Naive thymus-derived CD4-positive, alpha-beta T cell (primary cell): ENCODE data around the gene ROMO1. TPM values are rescaled to one million over a fixed set of nuclear protein-coding genes. Genes with fewer than 3 reads are reported as not detected.
A peak's percentile ranks its signal among the peaks of the same experiment; 100 is the strongest.
"Not testable (repeated sequence)": the region's sequence is repeated elsewhere in the genome, so short reads cannot be mapped to it uniquely, and the experiment has no call there.

Source experiments
- ATAC-seq: fragments of 150-1000 bp; cut with Tn5 transposase; 2 replicates; pipeline ENCODE4 v1.10.0; 2021; ENCODE audit warnings: mild to moderate bottlenecking, moderate library complexity
- CTCF ChIA-PET: fragments of 350-600 bp; sonication (Branson Sonifier 250); formaldehyde crosslinking; loops from one replicate; lab custom pipeline; 2021; ENCODE audit warnings: antibody characterized with exemption; lab: Charles Lee
- POLR2A ChIA-PET: fragments of 350-600 bp; sonication (Branson Sonifier 250); formaldehyde crosslinking; loops from one replicate; lab custom pipeline; 2021; ENCODE audit warnings: antibody characterized with exemption, inconsistent platforms; lab: Charles Lee
- DNase-seq, 9 donors: peaks; one replicate each; pipeline versions ENCODE4 v3.0.0 to v3.0.0-alpha.2; 2020 to 2022; ENCODE audit warnings: mixed read lengths in 1 of 9
- H3K27ac ChIP-seq: one replicate; pipeline ENCODE4 v1.7.0; 2013; ENCODE audit warnings: mild to moderate bottlenecking, low read depth, low read length, moderate library complexity
- H3K27me3 ChIP-seq, 2 donors: one replicate each; pipeline ENCODE4 v1.7.0; 2013; ENCODE audit warnings: low read length in 2 of 2, mild to moderate bottlenecking in 2 of 2, moderate library complexity in 2 of 2; ENCODE audit not compliant: control insufficient read depth in 2 of 2, insufficient read depth in 2 of 2
- H3K36me3 ChIP-seq, 3 experiments: 1 replicate in 2 of 3; 2 replicates in 1 of 3; pipeline ENCODE4 v1.7.0; 2013; ENCODE audit warnings: low read length in 3 of 3, mild to moderate bottlenecking in 3 of 3, moderate library complexity in 1 of 3; ENCODE audit not compliant: insufficient read depth in 3 of 3, control insufficient read depth in 2 of 3
- H3K4me1 ChIP-seq, 2 donors: one replicate each; pipeline ENCODE4 v1.7.0; 2013; ENCODE audit warnings: low read length in 2 of 2, mild to moderate bottlenecking in 2 of 2, moderate library complexity in 1 of 2; ENCODE audit not compliant: control insufficient read depth in 2 of 2, insufficient read depth in 2 of 2
- H3K4me3 ChIP-seq: 2 replicates; pipeline ENCODE4 v1.7.0; 2013; ENCODE audit warnings: mild to moderate bottlenecking, low read length
- H3K9me3 ChIP-seq, 3 experiments: 1 replicate in 2 of 3; 2 replicates in 1 of 3; pipeline ENCODE4 v1.7.0; 2013; ENCODE audit warnings: low read length in 3 of 3; ENCODE audit not compliant: control insufficient read depth in 2 of 3
- H3K27ac Mint-ChIP-seq, 9 donors: one replicate each; pipeline ENCODE4 v1.8.0; 2020 to 2022; ENCODE audit warnings: mixed read lengths in 9 of 9, mild to moderate bottlenecking in 8 of 9, moderate library complexity in 5 of 9, inconsistent platforms in 2 of 9
- H3K27me3 Mint-ChIP-seq, 5 donors: one replicate each; pipeline ENCODE4 v1.8.0; 2021 to 2022; ENCODE audit warnings: mixed read lengths in 5 of 5, mild to moderate bottlenecking in 1 of 5
- H3K36me3 Mint-ChIP-seq, 5 donors: one replicate each; pipeline ENCODE4 v1.8.0; 2020 to 2022; ENCODE audit warnings: mixed read lengths in 5 of 5, mild to moderate bottlenecking in 3 of 5, inconsistent platforms in 1 of 5
- H3K4me1 Mint-ChIP-seq, 7 donors: one replicate each; pipeline ENCODE4 v1.8.0; 2020 to 2022; ENCODE audit warnings: mixed read lengths in 7 of 7, mild to moderate bottlenecking in 3 of 7, inconsistent platforms in 1 of 7
- H3K4me3 Mint-ChIP-seq, 10 donors: one replicate each; pipeline ENCODE4 v1.8.0; 2020 to 2022; ENCODE audit warnings: mild to moderate bottlenecking in 10 of 10, mixed read lengths in 10 of 10, moderate library complexity in 6 of 10, inconsistent platforms in 2 of 10
- H3K9me3 Mint-ChIP-seq, 11 donors: one replicate each; pipeline ENCODE4 v1.8.0; 2020 to 2022; ENCODE audit warnings: mixed read lengths in 11 of 11, mild to moderate bottlenecking in 4 of 11, inconsistent platforms in 1 of 11, moderate library complexity in 1 of 11
- intact Hi-C, 2 donors: fragments of 100-400 bp; cut with micrococcal nuclease; formaldehyde crosslinking; loops; one replicate each; pipeline ENCODE4 v1.15.1; 2023
- polyA plus RNA-seq, 2 donors: library from polyadenylated mRNA; unstranded; fragments of 300-500 nt; fragmentation: Illumina TruSeq; gene quantifications; one replicate each; pipeline ENCODE4 v1.2.3, GENCODE V29; 2021
- total RNA-seq, 6 experiments: library from RNA in 5 of 6; stranded (reverse) in 5 of 6; gene quantifications; 1 replicate in 5 of 6; 2 replicates in 1 of 6; pipeline ENCODE4 v1.2.3 and lab custom pipeline; 2021 to 2026

The ROMO1 gene
- total and polyA plus RNA-seq, 7 experiments from 2014 or later, result 33.2 to 293 (median 45.6) TPM

GRCh38 chr20:35710884-35711587 lies 11.8 kb downstream of the ROMO1 start:
- H3K4me3 Mint-ChIP-seq, result peak overlapping the region in 9 of 10 donors; percentile 19 to 60 (median 52)
- peaks cover 16 to 29% of the 10 kb centered on the region in 2 donors for H3K4me1 ChIP-seq
- ATAC-seq (no peak), DNase-seq (no peak)
- no peaks in the 10 kb centered on the region for H3K9me3 ChIP-seq
- H3K36me3 Mint-ChIP-seq, result peaks cover 0 to 52% (median 29%) of the 10 kb centered on the region in 5 donors
- H3K9me3 Mint-ChIP-seq, result peaks cover 0 to 2% (median 0%) of the 10 kb centered on the region in 11 donors
- H3K27ac Mint-ChIP-seq, result peak overlapping the region in 8 of 9 donors; percentile 43 to 89 (median 78)
- POLR2A ChIA-PET, result interaction anchor here (0.7 to 2.9 kb wide), 6 partner anchors 9 to 61 kb away, joined by 3 to 19 read pairs (median 5); partner anchors contain the start of genes PHF20 and RBM39
- H3K4me3 ChIP-seq, result no peak overlapping the region
- intact Hi-C loops, result loop anchor here in 1 of 2 donors (2.0 kb wide), 1 partner anchor 20 kb away; no protein-coding TSS in a partner anchor
- H3K27me3 Mint-ChIP-seq, result no peaks in the 10 kb centered on the region
- no peak overlapping the region for H3K27ac ChIP-seq
- no peaks in the 10 kb centered on the region for H3K27me3 ChIP-seq
- CTCF ChIA-PET, result interaction anchor here (0.7 to 1.3 kb wide), 2 partner anchors 31 to 818 kb away, joined by 3 read pairs; partner anchors contain the start of gene RBM39
- H3K4me1 Mint-ChIP-seq, result peaks cover 26 to 67% (median 59%) of the 10 kb centered on the region in 7 donors
- H3K36me3 ChIP-seq, result peaks cover 44 to 83% (median 63%) of the 10 kb centered on the region in 3 experiments

GRCh38 chr20:35711588-35712209 lies 12.5 kb downstream of the ROMO1 start:
- peaks cover 16 to 29% of the 10 kb centered on the region in 2 donors for H3K4me1 ChIP-seq
- intact Hi-C loops, result loop anchor here in 1 of 2 donors (2.0 kb wide), 1 partner anchor 19 kb away; no protein-coding TSS in a partner anchor
- H3K36me3 ChIP-seq, result peaks cover 37 to 83% (median 64%) of the 10 kb centered on the region in 3 experiments
- no peak for ATAC-seq
- DNase-seq, result no peak
- POLR2A ChIA-PET, result interaction anchor here (0.7 to 2.9 kb wide), 6 partner anchors 10 to 60 kb away, joined by 3 to 19 read pairs (median 4); partner anchors contain the start of genes PHF20 and RBM39
- peaks cover 28 to 72% (median 59%) of the 10 kb centered on the region in 7 donors for H3K4me1 Mint-ChIP-seq
- peak overlapping the region; percentile 2 to 60 (median 51) for H3K4me3 Mint-ChIP-seq
- no peak overlapping the region for H3K4me3 ChIP-seq
- H3K36me3 Mint-ChIP-seq, result peaks cover 0 to 55% (median 33%) of the 10 kb centered on the region in 5 donors
- H3K27me3 Mint-ChIP-seq, result no peaks in the 10 kb centered on the region
- H3K27me3 ChIP-seq, result no peaks in the 10 kb centered on the region
- peak overlapping the region; percentile 36 to 89 (median 75) for H3K27ac Mint-ChIP-seq
- peak overlapping the region; percentile 53 for H3K27ac ChIP-seq
- CTCF ChIA-PET, result interaction anchor here (1.3 kb wide), 1 partner anchor 30 kb away, joined by 3 read pairs; the partner anchor contains the start of gene RBM39
- H3K9me3 ChIP-seq, result no peaks in the 10 kb centered on the region
- peaks cover 0 to 2% (median 0%) of the 10 kb centered on the region in 11 donors for H3K9me3 Mint-ChIP-seq

DNA sequence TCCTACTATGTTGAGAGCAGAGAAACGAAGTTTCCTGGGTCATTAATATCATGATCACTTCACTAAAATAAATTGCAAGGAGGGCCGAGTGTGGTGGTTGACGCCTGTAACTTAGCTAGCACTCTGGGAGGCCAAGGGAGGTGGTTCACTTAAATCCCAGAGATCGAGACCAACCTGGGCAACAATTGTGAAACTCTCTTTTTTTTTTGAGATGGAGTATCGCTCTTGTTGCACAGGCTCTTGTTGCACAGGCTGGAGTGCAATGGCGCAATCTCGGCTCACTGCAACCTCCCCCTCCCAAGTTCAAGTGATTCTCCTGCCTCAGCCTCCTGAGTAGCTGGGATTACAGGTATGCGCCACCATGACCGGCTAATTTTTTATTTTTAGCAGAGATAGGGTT lies 13.9 kb downstream of the ROMO1 start:
- intact Hi-C loops, result not testable (repeated sequence)
- CTCF ChIA-PET, result interaction anchor here (0.5 kb wide), 1 partner anchor 65 kb away, joined by 3 read pairs; no protein-coding TSS in a partner anchor
- H3K27ac Mint-ChIP-seq, result peak overlapping the region in 3 of 9 donors; percentile 38 to 45 (median 43)

DNA sequence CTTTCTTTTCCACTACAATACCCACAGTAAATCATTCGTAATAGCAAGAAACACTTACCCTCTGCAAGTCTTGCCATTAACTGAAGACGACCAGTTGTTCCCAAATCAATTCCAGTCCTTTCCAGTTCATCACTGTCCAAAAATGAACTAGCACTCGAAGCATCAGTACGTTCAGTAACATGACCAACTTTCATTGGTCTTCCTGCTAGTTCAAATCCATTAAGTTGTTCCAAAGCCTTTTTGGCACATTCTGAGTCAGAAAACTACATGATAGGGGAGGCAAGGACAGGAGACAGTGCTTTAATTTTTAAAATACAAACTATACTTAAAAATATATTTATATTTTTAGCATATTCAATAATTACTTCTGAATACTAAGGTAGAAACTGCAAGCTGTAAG lies 14.9 kb downstream of the ROMO1 start:
- ChIA-PET CTCF (interaction anchor here (1.1 kb wide), 1 partner anchor 28 kb away, joined by 5 read pairs; the partner anchor contains the start of gene RBM39), POLR2A (interaction anchor here (0.7 to 2.9 kb wide), 6 partner anchors 13 to 29 kb away, joined by 3 to 8 read pairs (median 3); partner anchors contain the start of genes NFS1, RBM39 and ROMO1)
- ATAC-seq, result no peak
- Histone ChIP-seq H3K4me3 (no peak overlapping the region), H3K27me3 (no peaks in the 10 kb centered on the region), H3K27ac (no peak overlapping the region), H3K4me1 (peaks cover 16 to 30% of the 10 kb centered on the region in 2 donors), H3K36me3 (peaks cover 34 to 90% (median 76%) of the 10 kb centered on the region in 3 experiments), H3K9me3 (no peaks in the 10 kb centered on the region)
- DNase-seq, result no peak
- Mint-ChIP-seq H3K36me3 (peaks cover 0 to 58% (median 32%) of the 10 kb centered on the region in 5 donors), H3K27ac (peak overlapping the region in 3 of 9 donors; percentile 21 to 48 (median 41)), H3K27me3 (no peaks in the 10 kb centered on the region), H3K9me3 (peaks cover 0 to 2% (median 0%) of the 10 kb centered on the region in 11 donors), H3K4me1 (peaks cover 31 to 75% (median 60%) of the 10 kb centered on the region in 7 donors), H3K4me3 (peak overlapping the region in 3 of 10 donors; percentile 9 to 29 (median 21))
- intact Hi-C loops, result no loop called here

More for the DNA sequence above, 13.9 kb downstream of the ROMO1 start:
- H3K27ac ChIP-seq, H3K9me3 ChIP-seq, H3K27me3 ChIP-seq, H3K9me3 Mint-ChIP-seq, H3K27me3 Mint-ChIP-seq, ATAC-seq, H3K4me3 ChIP-seq, DNase-seq: not testable (repeated sequence)
- Mint-ChIP-seq H3K4me3 (peak overlapping the region in 2 of 10 donors; percentile 4 to 35), H3K36me3 (peaks cover 0 to 60% (median 35%) of the 10 kb centered on the region in 5 donors), H3K4me1 (peaks cover 31 to 81% (median 66%) of the 10 kb centered on the region in 7 donors)
- H3K4me1 ChIP-seq, result peaks cover 16 to 32% of the 10 kb centered on the region in 2 donors
- peaks cover 37 to 86% (median 68%) of the 10 kb centered on the region in 3 experiments for H3K36me3 ChIP-seq
- POLR2A ChIA-PET, result interaction anchor here (0.7 to 2.9 kb wide), 6 partner anchors 13 to 241 kb away, joined by 3 to 8 read pairs (median 3); partner anchors contain the start of genes NFS1, RBM39, ROMO1 and SCAND1

GRCh38 chr20:35715652-35716051 lies 16.4 kb downstream of the ROMO1 start:
- peaks cover 9 to 22% of the 10 kb centered on the region in 2 donors for H3K4me1 ChIP-seq
- intact Hi-C loops, result loop anchor here in 1 of 2 donors (1.0 kb wide), 1 partner anchor 8 kb away; no protein-coding TSS in a partner anchor
- H3K27me3 ChIP-seq, result no peaks in the 10 kb centered on the region
- Mint-ChIP-seq H3K4me1 (peaks cover 34 to 68% (median 57%) of the 10 kb centered on the region in 7 donors), H3K27ac (peak overlapping the region in 5 of 9 donors; percentile 18 to 65 (median 43)), H3K9me3 (peaks cover 0 to 2% (median 0%) of the 10 kb centered on the region in 11 donors), H3K27me3 (no peaks in the 10 kb centered on the region), H3K36me3 (peaks cover 7 to 62% (median 36%) of the 10 kb centered on the region in 5 donors), H3K4me3 (no peak overlapping the region)
- CTCF ChIA-PET, result no interaction called here
- DNase-seq (no peak), ATAC-seq (no peak)
- H3K4me3 ChIP-seq, result no peak overlapping the region
- peaks cover 32 to 90% (median 79%) of the 10 kb centered on the region in 3 experiments for H3K36me3 ChIP-seq
- POLR2A ChIA-PET, result interaction anchor here (0.6 to 2.9 kb wide), 3 partner anchors 11 to 49 kb away, joined by 3 to 8 read pairs (median 6); partner anchors contain the start of genes NFS1 and ROMO1
- H3K9me3 ChIP-seq, result no peaks in the 10 kb centered on the region
- no peak overlapping the region for H3K27ac ChIP-seq
